Activated naive CD4-positive, alpha-beta T cell treated with Interleukin-2 at 50 U/mL for 16 hours (primary cell): ENCODE results near the gene DPAGT1.
A peak's percentile ranks its signal among the peaks of the same experiment; 100 is the strongest.
"Not testable (repeated sequence)": the region's sequence is repeated elsewhere in the genome, so short reads cannot be mapped to it uniquely, and the experiment has no call there.

Experiments
- DNase-seq: peaks from one replicate; pipeline ENCODE4 v3.0.0-alpha.2; 2020

Gene DPAGT1

GRCh38 chr11:119115484-119116234, 14.0 kb upstream of the DPAGT1 start:
- DNase-seq, result no peak

GRCh38 chr11:119114351-119114750, 12.7 kb upstream of the DPAGT1 start:
- DNase-seq, result no peak

GRCh38 chr11:119113716-119114115, 12.1 kb upstream of the DPAGT1 start:
- no peak for DNase-seq

- no peak for DNase-seq
Measured at GRCh38 chr11:119112314-119113020, 10.8 kb upstream of the DPAGT1 start.

- no peak for DNase-seq
Measured at GRCh38 chr11:119111361-119111925, 9.8 kb upstream of the DPAGT1 start.

- no peak for DNase-seq
Measured at GRCh38 chr11:119110439-119110838, 8.8 kb upstream of the DPAGT1 start.

- DNase-seq, result no peak
Measured at GRCh38 chr11:119109843-119110242, 8.2 kb upstream of the DPAGT1 start.

- DNase-seq, result no peak
Measured at GRCh38 chr11:119108857-119109221, 7.2 kb upstream of the DPAGT1 start.

- peak; percentile 27 for DNase-seq
Measured at GRCh38 chr11:119108146-119108856, 6.6 kb upstream of the DPAGT1 start.

- no peak for DNase-seq
Measured at GRCh38 chr11:119107538-119108145, 6.0 kb upstream of the DPAGT1 start.

- peak; percentile 90 for DNase-seq
Measured at GRCh38 chr11:119106564-119107537, 5.2 kb upstream of the DPAGT1 start, which contains the start of gene C2CD2L. C2CD2L (plus strand) TSS chr11:119107344; CDS start chr11:119107742, 398 bp downstream.

- DNase-seq, result no peak
Measured at GRCh38 chr11:119103793-119104192, 2.1 kb upstream of the DPAGT1 start.

- DNase-seq, result not testable (repeated sequence)
Measured at GRCh38 chr11:119103161-119103664, 1.6 kb upstream of the DPAGT1 start.

- DNase-seq, result no peak
Measured at GRCh38 chr11:119100994-119101758, 477 bp downstream of the DPAGT1 start.

GRCh38 chr11:119100246-119100970, 1.2 kb downstream of the DPAGT1 start:
- no peak for DNase-seq

GRCh38 chr11:119099711-119100110, 1.9 kb downstream of the DPAGT1 start:
- no peak for DNase-seq

GRCh38 chr11:119095066-119095880, 6.4 kb downstream of the DPAGT1 start:
- peak; percentile 100 for DNase-seq

- peak; percentile 70 for DNase-seq
Measured at GRCh38 chr11:119094816-119095065, 6.9 kb downstream of the DPAGT1 start.
